RPMI8226 (cell line): Measurements from ENCODE around the gene ALPI.
"Not testable (repeated sequence)": the region's sequence is repeated elsewhere in the genome, so short reads cannot be mapped to it uniquely, and the experiment has no call there.

Source experiments
- DNase-seq: peaks from one replicate; pipeline ENCODE4 v3.0.0-alpha.2; 2015

The ALPI gene

DNA sequence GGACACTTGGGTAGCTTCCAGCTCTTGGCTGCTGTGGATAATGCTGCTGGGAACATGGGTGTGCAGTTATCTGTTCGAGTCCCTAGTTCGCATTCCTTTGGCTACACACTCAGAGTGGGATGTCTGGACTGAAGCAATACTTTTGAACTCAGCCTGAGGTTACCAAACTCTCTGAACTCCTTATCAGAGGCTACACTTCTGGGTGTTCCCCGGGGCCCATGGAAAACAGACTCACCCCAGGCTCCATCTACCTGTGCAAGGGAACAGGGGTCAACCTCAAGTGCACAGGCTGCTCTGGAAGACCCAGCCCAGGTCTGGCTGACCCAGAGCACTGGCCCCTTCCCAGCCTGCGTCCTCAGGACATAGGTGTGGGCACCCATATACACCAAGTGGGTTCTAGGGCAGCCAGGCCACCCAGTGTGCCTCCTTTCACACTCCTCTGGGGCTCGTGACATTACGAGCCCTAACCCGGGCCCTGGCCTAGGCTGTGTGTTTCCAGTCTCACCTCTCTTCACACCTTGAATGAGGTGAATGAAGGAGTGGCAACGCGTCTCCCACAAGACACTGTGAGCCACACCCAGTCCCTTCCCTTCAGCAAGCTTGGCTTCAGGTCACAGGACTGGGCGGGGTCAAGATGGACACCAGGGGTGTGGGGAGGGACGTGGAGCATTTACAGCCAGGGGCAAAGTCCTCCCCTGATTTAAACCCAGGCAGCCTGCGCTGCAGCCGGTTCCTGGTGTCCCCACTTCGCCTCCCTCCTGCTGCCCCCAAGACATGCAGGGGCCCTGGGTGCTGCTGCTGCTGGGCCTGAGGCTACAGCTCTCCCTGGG lies at the start of gene ALPI:
Gene ALPI, plus strand, starts transcription at position 728 of the 830 bp plus-strand sequence. Its CDS starts 47 bp downstream, at position 775.
- no peak for DNase-seq

DNA sequence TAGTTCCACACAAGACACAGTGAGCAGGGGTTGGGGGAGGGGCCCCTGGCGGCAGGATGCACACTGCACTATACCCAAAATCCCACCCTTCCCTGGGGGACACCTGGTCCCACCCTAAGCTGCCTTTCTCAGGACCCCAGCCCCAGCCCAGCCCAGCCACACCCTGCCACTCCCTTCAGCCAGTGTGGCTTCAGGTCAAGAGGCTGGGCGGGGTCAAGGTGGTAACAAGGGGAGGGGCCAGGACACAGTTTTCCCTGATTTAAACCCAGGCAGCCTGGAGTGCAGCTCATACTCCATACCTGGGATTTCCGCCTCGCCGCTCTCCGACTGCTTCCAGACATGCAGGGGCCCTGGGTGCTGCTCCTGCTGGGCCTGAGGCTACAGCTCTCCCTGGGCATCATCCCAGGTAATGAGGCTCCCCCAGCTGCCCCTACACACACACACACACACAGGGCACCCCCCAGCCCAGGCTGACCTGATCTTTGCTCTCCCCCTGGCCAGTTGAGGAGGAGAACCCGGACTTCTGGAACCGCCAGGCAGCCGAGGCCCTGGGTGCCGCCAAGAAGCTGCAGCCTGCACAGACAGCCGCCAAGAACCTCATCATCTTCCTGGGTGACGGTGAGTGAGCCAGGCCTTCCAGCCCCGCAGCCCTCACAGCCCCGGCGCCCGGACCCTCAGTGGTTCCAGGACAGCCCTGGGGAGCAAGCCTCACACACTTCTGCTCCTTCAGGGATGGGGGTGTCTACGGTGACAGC lies 49.2 kb upstream of the ALPI start, which contains the start of gene ALPG:
Gene ALPG, plus strand, starts transcription at position 289 of the 755 bp plus-strand sequence. Its CDS starts 51 bp downstream, at position 340.
- DNase-seq: no peak

DNA sequence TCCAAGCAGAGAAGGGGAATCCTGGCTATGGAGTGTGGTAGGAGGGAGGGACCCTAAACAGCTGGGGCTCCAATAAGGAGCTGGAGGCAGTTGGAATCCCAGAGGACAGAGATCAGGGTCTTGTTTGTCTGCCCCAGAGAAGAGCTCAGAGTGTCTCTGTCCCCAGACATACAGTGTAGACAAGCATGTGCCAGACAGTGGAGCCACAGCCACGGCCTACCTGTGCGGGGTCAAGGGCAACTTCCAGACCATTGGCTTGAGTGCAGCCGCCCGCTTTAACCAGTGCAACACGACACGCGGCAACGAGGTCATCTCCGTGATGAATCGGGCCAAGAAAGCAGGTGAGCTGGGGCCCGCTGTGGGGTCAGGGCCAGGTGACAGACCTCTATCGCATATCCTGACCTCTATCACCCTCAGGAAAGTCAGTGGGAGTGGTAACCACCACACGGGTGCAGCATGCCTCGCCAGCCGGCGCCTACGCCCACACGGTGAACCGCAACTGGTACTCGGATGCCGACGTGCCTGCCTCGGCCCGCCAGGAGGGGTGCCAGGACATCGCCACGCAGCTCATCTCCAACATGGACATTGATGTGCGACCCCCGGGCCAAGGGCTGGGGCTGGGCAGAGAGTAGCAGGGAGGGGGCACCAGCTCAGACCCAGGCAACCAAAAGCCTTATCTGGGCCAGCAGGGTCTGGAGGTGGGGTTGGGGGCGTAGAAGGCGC lies 48.4 kb upstream of the ALPI start:
- DNase-seq: not testable (repeated sequence)

DNA sequence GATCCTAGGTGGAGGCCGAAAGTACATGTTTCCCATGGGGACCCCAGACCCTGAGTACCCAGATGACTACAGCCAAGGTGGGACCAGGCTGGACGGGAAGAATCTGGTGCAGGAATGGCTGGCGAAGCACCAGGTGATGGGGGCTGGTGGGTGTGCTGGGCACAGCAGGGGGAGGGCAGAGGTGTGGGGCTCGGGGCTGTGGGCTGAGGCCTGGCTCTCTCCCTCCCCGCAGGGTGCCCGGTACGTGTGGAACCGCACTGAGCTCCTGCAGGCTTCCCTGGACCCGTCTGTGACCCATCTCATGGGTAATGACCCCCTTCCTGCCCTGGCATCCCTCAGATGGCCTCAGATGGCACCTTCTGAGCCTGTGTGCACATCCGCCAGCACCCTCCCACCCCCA lies 47.7 kb upstream of the ALPI start:
- not testable (repeated sequence) for DNase-seq

DNA sequence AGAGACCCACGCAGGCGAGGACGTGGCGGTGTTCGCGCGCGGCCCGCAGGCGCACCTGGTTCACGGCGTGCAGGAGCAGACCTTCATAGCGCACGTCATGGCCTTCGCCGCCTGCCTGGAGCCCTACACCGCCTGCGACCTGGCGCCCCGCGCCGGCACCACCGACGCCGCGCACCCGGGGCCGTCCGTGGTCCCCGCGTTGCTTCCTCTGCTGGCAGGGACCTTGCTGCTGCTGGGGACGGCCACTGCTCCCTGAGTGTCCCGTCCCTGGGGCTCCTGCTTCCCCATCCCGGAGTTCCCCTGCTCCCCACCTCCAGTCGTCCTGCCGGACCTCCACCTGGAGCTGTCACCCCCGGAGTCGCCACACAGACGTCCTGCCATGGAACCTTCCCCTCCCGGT lies 46.3 kb upstream of the ALPI start:
- DNase-seq: not testable (repeated sequence)

DNA sequence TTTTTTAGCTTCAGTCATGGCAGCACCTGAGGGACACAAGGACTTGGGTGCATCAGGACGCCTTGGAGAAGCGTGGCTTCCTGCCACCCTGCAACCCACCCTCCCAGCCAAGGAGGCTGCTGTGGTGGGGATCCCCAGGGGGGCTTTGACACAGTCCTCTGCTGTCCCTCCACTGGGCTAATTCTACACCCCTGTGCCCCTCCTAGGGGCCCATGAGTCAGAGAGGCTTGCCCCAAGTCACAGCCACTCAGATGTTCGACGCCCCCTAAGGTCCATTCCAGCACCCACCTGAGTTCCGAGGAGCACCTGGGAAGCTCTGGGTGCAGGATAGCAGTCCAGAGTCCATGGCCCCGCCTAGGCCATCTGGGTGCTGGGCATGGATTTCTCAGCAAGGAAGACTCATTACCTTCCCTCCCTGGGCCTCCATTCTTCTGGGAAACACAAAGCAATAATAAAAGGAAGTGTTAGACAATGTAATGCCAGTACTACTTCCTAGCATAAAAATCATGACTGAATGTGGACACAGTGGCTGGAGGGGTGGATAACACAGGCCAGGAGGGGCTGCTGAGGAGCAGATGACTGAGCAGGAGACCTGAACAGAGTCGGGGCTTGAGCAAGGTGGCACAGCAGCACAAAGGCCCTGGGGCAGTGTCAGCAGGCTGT lies 45.6 kb upstream of the ALPI start:
- DNase-seq: no peak

DNA sequence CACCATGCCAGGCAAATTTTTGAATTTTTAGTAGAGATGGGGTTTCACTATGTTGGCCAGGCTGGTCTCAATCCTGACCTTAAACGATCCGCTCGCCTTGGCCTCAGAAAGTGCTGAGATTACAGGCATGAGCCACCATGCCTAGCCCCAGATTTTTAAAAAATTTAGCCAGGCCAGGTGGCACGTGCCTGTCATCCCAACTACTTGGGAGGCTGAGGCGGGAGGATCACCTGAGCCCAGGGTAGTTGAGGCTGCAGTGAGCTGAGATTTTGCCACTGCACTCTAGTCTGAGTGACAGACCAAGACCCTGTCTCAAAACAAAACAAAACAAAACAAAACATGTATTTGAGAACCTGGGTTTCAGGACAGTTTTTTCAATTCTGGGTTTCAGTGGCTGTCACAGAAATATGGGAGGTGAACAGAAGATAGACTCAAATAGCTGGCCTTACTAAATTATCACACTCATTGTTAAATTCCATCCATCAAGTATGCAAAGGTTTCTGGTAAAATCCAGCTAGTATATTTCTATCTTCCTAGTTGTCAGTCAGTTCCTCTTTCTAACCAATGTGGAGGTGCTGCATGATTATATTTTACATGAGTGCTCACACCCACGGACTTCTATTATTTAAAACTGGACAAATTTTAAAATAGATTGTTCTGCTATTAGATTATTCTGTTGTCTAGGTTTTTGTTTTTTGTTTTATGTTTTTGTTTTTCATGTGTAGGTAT lies 43.9 kb upstream of the ALPI start:
- no peak for DNase-seq

DNA sequence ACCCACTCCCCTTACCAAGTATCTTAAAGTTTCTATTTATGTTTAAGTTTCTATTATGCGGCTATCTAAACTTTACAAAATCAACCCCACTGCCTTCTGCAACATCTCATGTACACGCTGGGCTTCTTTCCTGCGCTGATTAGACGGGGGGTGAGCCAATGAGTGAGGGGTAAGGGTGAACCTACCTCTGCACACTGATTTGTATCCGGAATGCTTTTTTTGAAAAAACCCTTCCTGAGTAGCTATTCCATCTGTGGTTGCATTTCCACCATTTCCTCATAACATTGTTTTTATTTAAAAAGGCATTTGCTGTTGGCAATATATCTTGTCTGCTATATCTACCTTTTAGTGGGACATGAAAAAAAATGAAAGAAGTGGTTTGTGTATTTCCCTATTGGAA lies 43.0 kb upstream of the ALPI start:
- DNase-seq: no peak

DNA sequence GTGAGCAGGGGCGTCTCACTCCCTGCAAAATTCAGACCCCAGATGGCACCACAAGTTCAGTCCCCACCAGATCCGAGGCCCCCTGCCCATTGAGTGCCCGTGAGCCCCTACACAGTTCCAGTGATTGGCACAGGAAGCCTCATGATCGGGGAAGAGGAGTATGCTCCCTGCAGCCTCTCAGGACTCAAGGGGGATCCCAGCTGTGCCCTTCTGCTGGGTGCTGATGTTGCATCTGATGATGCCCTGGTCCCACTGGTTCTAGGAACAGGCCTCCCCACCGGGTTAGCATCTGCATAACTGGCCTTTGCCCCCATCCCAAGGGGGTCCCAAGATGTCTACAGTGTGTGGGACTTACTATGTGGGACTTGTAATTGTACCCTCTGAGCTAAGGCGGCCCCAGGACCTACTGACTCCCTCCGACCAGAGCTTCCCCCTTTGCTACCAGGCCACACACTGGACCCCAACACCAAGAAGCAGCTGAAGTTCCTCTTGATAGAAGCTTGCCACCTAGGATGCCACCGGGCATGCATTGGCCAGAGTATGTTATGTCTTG lies 40.7 kb upstream of the ALPI start:
- DNase-seq: no peak

DNA sequence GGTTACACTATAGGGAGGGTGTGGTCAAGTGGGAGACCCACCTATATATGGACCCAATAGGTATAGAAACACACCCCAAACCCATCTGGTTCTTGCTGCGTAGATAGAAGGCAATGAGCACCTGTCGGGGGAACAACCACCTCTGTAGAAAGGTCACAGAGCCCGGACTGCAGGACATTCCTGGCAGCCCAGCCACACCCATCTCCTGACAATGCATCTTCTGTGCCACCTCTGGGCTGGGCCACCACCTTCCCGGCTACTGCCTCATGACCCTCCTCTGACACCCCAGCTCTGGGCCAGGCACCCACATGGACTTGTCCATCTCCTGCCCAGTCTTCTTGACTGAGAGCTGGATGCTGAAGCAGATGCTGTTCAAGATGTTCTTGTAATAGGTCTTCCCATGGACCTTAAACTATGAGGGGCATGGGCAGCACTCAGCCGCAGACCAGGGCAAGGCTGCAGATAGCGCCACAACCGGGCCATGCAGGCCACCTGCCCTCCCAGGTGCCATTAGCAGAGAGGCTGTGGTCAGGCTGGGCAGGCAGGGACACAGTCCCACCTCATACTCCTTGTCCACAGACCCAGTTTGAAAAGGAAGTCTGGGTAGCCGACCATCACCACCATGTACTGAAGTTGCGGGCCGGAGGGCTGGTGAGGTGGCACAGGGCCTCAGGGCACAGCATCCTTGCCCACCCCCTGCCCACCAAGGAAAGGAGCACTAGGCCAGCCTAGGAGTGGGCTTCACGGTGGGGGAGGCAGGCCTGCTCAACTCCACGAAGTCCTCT lies 40.0 kb upstream of the ALPI start:
- no peak for DNase-seq

DNA sequence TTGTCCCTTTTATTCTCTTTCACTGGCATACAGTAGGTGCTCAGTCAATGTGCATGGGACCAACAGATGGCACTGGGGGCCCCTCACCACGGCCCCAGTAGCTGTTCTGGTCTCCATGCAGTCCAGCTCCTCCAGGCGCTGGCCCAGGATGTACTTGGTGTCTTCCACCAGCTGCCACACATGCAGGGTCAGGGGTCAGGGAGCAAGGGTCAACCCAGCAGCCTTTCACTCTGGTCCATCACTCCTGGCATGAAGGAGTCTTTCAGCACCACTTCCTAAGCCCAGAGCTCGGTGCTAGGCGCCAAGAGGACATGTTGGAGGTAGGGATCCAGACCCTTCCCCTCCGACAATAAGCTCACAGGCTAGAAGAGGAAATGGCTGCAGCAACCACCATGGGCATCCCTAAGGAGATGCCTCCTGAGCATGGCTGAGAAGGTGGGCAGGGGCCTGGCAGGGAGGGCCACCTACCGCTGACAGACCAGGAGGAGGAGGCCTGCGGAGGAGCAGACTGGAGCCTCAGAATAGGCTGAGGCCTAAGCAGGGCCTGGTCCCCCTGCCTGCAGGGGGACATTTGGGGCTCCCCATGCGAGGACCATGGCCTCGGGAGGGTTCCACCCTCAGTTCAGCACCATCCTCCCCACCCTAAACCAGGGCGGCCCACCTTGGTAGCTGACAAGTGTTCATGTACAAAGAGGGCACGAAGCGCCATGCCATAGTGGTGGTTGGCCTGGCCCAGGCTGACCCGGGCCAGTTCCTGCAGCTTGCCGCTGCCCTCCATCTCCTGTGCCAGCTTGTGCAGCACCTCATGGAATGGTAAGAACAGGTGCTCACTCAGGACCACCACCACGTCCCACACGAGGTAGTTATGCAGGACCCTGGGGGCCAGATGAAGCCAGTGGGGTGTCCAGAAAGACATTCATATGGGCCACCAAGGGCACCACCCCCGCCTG lies 39.2 kb upstream of the ALPI start:
- DNase-seq: no peak

DNA sequence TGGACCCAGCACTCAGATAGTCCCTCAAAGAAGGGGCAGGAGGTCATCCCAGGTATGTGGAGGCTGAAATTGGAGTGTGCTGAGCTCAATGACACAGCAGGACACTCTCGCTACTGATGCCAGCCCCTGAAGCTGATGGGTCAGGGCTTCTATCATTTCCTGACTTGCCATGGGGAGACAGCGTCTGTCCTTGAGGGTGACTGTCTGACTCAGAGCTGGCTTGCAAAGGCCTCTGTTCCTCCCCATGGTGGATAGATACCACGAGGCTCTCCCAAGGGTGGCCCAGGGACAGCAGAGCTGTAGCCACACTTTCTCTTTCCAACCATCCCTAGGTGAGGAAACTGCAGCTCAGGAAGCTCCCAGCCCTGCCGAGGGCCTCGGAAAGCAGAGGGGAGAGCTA lies 38.5 kb upstream of the ALPI start:
- DNase-seq: no peak

DNA sequence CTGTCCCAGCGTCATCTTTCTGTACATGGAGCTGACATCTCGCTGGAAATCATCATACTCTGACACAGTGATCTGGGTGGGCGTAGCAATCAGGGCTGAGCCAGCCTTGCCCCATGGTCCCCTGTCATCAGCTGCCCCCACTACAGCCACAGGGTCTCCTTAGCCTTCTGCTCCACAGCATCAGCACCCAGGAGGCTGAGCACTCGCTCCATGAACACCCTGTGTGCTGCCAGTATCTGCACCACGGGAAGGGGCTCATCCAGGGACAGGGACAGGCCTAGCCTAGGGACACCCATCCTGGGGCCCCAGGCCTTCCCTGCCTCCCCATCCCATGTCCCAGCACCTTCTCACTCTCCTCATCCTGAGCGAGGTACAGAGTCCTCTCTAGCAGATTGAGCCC lies 37.9 kb upstream of the ALPI start:
- DNase-seq: no peak

DNA sequence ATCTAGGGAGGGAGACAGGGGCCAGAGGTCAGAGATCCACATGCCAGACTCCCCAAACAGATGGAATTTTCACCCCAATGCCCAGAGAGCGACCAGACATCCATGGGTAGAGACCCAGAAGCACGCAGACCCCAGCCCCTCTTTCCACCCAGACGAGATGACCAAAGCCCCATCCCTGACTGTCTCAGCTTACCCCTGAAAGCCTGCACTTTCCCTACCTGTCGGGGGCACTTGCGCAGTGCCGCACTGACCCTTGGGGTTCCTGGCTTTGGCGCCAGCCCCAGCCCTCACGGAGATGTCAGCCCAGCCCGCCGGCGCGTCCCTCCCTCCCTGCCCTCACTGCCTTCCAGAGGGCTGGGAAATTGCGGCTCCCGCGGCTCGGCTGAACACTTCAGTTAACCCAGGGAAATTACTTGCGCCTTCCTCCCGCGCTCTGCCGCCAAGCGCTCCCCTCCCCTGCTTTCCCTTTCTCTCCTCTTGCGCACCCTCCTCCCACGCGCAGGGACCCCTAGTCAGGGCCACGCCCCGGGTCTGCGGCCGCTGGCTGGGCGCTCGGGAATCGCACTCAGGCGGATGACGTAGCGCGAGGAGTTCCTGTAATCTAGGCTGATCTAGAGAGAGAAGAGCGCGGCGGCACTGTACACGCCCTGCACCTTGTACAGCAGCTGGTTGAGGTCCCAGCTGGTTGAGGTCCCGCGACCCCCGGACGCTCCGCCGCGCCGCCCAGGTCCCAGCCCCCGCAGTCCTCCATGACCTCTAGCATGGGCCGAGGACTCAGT lies 37.3 kb upstream of the ALPI start:
- no peak for DNase-seq

DNA sequence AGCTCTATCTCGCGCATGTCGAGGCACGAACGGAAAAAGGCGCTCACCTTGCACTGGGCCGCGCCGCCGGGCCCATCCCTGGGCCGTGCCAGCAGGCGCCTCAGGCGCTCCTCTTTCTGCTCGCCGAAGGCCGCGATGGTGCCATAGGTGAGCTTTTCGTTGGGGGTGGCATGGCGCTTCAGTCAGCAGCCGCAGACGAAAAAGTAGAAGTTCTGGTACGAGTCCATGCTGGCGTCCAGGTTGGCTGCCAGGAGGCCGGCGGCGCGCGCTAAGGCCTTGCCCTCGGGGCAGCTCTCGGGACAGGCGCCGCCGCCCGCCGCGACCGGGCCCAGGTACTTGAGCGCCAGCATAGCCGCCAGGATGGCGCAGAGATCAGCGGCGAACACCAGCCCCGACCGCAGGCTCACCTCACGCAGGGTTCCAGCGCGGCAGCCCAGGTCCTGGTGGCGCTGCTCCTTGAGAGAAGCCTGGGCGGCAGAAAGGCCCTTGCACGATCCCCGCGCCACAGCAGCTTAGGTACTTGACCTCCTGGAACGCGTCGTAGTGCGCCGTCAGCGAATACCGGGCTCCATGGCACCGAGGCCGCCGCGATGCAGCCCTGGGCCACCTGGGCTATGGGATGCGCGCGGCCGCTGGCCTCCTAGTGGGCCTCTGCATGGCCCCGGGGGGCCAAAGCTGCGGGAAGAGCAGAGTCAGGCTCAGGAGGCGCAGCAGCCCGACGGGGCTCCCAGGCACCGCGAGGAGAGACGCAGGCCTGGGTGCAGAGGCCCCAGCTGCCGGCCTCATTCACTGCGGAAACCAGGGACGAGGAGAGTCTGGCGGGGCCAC lies 36.5 kb upstream of the ALPI start:
- DNase-seq: peak; percentile 44

DNA sequence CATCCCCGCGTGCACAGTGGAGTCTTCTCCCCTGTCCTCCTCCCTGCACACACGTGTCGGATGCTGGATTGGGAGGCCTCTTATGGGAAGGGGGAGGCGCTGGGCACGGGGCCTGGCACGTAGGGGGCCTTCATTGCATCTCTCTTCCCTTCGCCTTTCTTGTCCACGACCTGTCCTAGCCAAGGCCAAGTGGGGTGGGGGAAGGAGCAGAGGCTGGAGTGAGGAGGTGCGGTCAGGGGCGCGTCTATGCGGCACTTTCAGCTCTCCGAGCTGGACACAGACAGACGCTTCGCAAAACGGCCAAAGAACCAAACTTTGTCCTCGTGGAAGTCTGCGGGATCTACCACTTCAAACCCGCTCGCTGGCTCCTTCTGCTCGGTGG lies 35.9 kb upstream of the ALPI start:
- DNase-seq: no peak

DNA sequence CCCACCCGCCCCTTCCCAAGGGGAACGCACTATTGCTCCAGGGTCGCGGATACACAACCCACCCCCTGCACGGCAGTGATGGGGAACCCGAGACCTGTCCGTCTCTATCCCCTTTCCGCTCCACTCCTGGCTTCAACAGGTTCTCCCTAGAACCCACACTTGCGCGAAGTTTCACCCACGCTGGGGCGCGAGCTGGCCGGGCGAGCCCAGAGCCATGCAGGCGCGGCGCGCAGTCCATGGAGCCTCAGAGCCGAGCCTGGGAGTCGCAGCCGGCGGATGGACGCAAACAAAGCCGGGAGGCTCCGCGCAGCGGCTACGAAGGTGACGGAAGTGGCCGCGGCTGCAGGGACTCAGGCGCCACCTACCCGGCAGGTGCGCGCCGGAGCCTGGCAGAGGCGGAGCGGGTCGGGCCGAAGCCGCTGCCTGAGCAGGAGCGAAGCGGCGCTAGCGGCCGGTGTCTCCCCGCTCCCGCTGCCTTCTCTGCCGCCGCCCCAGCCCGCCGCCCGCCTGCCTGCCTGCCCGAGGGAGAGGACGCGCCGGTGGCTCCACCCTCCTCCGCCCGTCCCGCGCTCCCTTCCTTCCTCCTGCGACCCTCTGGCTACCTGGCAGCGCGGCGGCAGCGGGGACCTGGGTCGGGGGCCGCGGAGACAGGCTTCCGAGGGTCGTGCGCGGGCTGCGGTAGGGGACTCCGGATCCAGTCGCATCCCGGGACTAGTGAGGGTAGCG lies 35.3 kb upstream of the ALPI start:
- peak; percentile 71 for DNase-seq
